Activated CD4-positive, alpha-beta T cell treated with anti-CD3 and anti-CD28 coated beads, Interleukin-2, amount 50 U/mL, for 24 hours (primary cell): ENCODE data around the gene TSHR.
"Not testable (repeated sequence)": the region's sequence is repeated elsewhere in the genome, so short reads cannot be mapped to it uniquely, and the experiment has no call there.

ENCODE experiments used
- DNase-seq, 2 donors: peaks; one replicate each; pipeline ENCODE4 v3.0.0-alpha.2; 2020; ENCODE audit warnings: low read depth in 1 of 2, low spot score in 1 of 2

The TSHR gene

GRCh38 chr14:80988735-80989429, 33.5 kb downstream of the TSHR start:
- DNase-seq: no peak

- no peak for DNase-seq
Observed at GRCh38 chr14:80992580-80992979, 37.2 kb downstream of the TSHR start.

GRCh38 chr14:80996049-80996901, 40.9 kb downstream of the TSHR start:
- DNase-seq: peak in 1 of 2 donors; percentile 28

GRCh38 chr14:81001447-81001846, 46.0 kb downstream of the TSHR start:
- no peak for DNase-seq

GRCh38 chr14:81004575-81004974, 49.2 kb downstream of the TSHR start:
- DNase-seq: no peak

- DNase-seq: no peak
Observed at GRCh38 chr14:81005540-81006228, 50.3 kb downstream of the TSHR start.

- no peak for DNase-seq
Observed at GRCh38 chr14:81006266-81006665, 50.8 kb downstream of the TSHR start.

- no peak for DNase-seq
Observed at GRCh38 chr14:81007131-81007530, 51.7 kb downstream of the TSHR start.

GRCh38 chr14:81009346-81009745, 53.9 kb downstream of the TSHR start:
- no peak for DNase-seq

GRCh38 chr14:81018251-81018650, 62.8 kb downstream of the TSHR start:
- no peak for DNase-seq

GRCh38 chr14:81018684-81019083, 63.3 kb downstream of the TSHR start:
- no peak for DNase-seq

- DNase-seq: not testable (repeated sequence)
Observed at GRCh38 chr14:81019113-81019512, 63.7 kb downstream of the TSHR start.

GRCh38 chr14:81023095-81023710, 67.8 kb downstream of the TSHR start:
- no peak for DNase-seq

- DNase-seq: no peak
Observed at GRCh38 chr14:81028461-81028860, 73.0 kb downstream of the TSHR start.

GRCh38 chr14:81031488-81031887, 76.1 kb downstream of the TSHR start:
- no peak for DNase-seq

GRCh38 chr14:81033698-81034240, 78.3 kb downstream of the TSHR start:
- DNase-seq: no peak

- DNase-seq: no peak
Observed at GRCh38 chr14:81042438-81042837, 87.0 kb downstream of the TSHR start.

- DNase-seq: no peak
Observed at GRCh38 chr14:81051547-81051946, 96.1 kb downstream of the TSHR start.

- not testable (repeated sequence) for DNase-seq
Observed at GRCh38 chr14:81054057-81054456, 98.6 kb downstream of the TSHR start.

- DNase-seq: no peak
Observed at GRCh38 chr14:81055971-81056370, 100.5 kb downstream of the TSHR start.

GRCh38 chr14:81062380-81062779, 107.0 kb downstream of the TSHR start:
- no peak for DNase-seq
